Mesothelial cell of epicardium (in vitro differentiated cells): Measurements from ENCODE around the gene OBSCN. TPM values are rescaled to one million over a fixed set of nuclear protein-coding genes. Genes with fewer than 3 reads are reported as not detected.

Experiments used
- DNase-seq, 2 experiments: peaks; one replicate each; pipeline ENCODE4 v3.0.0; 2021; ENCODE audit warnings: low spot score in 2 of 2; ENCODE audit not compliant: unreplicated experiment in 2 of 2
- H3K27ac Mint-ChIP-seq: 2 replicates; pipeline ENCODE4 v1.8.0; 2021; ENCODE audit warnings: mixed read lengths
- H3K27me3 Mint-ChIP-seq: 2 replicates; pipeline ENCODE4 v1.8.0; 2021; ENCODE audit warnings: low read depth, mixed read lengths
- H3K36me3 Mint-ChIP-seq: 2 replicates; pipeline ENCODE4 v1.8.0; 2021; ENCODE audit warnings: mixed read lengths
- H3K4me1 Mint-ChIP-seq: 2 replicates; pipeline ENCODE4 v1.8.0; 2021; ENCODE audit warnings: mixed read lengths
- H3K4me3 Mint-ChIP-seq: 2 replicates; pipeline ENCODE4 v1.8.0; 2021; ENCODE audit warnings: mild to moderate bottlenecking, moderate library complexity, mixed read lengths
- H3K9me3 Mint-ChIP-seq: 2 replicates; pipeline ENCODE4 v1.8.0; 2021; ENCODE audit warnings: mixed read lengths
- total RNA-seq: library from RNA; stranded (reverse); gene quantifications from 3 replicates; pipeline ENCODE4 v1.2.1, GENCODE V29; 2021
- TF ChIP-seq, protein P1 (sequence below): fragments of 200-600 bp; sonication (generic); IDR thresholded peaks from one replicate; pipeline ENCODE4 v1.5.0; 2021; ENCODE audit warnings: antibody characterized with exemption; ENCODE audit not compliant: unreplicated experiment

OBSCN gene
- total RNA-seq, 1 donor from 2014 or later = 113 TPM

DNA sequence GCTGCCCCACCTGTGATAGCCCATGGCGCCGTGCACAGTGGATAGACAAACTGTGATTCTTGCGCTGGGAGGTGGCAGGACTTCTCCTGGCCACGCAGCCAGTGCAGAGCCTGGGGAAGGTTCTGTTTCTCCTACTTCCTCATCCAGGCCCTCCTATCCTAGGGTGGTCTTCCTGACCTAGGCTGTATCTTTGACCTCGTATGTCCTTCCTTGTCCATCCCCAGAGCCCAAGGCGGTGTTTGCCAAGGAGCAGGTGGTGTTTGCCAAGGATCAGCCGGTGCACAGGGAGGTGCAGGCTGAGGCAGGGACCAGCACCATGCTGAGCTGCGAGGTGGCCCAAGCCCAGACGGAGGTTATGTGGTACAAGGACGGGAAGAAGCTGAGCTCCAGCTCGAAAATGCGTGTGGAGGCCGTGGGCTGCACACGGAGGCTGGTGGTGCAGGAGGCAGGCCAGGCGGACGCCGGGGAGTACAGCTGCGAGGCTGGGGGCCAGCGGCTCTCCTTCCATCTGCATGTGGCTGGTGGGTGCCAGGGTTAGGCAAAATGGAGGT lies 63.9 kb downstream of the OBSCN start:
- peaks cover 9% of the 10 kb centered on the region for H3K36me3 Mint-ChIP-seq
- TF ChIP-seq, protein P1, sequence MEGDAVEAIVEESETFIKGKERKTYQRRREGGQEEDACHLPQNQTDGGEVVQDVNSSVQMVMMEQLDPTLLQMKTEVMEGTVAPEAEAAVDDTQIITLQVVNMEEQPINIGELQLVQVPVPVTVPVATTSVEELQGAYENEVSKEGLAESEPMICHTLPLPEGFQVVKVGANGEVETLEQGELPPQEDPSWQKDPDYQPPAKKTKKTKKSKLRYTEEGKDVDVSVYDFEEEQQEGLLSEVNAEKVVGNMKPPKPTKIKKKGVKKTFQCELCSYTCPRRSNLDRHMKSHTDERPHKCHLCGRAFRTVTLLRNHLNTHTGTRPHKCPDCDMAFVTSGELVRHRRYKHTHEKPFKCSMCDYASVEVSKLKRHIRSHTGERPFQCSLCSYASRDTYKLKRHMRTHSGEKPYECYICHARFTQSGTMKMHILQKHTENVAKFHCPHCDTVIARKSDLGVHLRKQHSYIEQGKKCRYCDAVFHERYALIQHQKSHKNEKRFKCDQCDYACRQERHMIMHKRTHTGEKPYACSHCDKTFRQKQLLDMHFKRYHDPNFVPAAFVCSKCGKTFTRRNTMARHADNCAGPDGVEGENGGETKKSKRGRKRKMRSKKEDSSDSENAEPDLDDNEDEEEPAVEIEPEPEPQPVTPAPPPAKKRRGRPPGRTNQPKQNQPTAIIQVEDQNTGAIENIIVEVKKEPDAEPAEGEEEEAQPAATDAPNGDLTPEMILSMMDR = no peak
- H3K27me3 Mint-ChIP-seq = no peaks in the 10 kb centered on the region
- no peaks in the 10 kb centered on the region for H3K9me3 Mint-ChIP-seq
- no peak overlapping the region for H3K4me3 Mint-ChIP-seq
- H3K27ac Mint-ChIP-seq = no peak overlapping the region
- peak; percentile 14 to 16 for DNase-seq
- peaks cover 5% of the 10 kb centered on the region for H3K4me1 Mint-ChIP-seq

DNA sequence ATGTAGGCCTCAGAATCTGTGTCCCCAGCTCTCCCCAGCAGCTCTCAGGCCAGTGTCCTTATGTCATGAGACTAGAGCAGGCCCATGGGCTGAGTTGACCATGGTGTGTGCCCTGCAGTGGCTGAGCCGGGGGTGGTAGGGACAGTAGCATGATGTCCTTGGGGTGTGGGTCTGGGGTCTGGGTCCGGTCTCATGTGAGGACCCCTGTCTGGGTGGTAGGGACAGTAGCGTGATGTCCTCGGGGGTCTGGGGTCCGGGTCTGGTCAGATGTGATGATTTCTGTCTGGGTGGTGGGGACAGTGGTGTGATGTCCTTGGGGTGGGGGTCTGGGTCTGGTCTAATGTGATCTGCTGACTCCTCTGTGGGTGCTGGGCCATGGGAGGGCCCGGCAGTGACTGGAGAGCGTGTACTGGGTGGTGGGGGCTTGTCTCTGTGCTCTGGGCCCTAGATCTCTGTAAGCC lies 64.5 kb downstream of the OBSCN start:
- Mint-ChIP-seq H3K4me3 (no peak overlapping the region), H3K4me1 (peaks cover 5% of the 10 kb centered on the region), H3K27ac (no peak overlapping the region), H3K36me3 (peaks cover 7% of the 10 kb centered on the region), H3K27me3 (no peaks in the 10 kb centered on the region), H3K9me3 (no peaks in the 10 kb centered on the region)
- DNase-seq = peak in 1 of 2 experiments; percentile 29
- TF ChIP-seq, protein P1 = no peak

DNA sequence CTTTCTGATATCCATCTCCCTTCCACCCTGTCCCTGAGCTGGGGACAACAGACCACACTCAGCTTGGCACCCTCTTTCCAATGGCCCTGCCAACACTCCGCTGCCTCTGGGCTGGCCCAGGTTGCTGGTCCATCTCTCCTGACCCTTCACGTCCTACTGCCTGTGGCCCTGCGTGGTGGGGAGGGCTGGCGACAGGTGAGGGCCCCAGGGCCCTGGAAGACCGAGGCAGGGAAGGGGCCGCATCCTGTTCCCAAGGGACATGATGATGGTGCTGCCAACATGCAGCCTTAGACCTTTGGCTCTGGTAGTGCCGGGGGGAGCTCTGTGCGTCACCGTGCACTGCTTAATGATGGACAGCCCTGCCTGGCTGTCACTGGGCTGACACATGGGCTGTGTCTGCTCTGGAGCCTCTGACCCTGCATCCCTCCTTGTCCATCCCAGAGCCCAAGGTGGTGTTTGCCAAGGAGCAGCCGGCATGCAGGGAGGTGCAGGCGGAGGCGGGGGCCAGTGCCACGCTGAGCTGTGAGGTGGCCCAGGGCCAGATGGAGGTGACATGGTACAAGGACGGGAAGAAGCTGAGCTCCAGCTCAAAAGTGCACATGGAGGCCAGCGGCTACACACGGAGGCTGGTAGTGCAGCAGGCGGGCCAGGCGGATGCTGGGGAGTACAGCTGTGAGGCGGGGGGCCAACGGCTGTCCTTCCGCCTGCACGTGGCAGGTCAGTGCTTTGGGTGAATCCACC lies 65.2 kb downstream of the OBSCN start:
- peaks cover 2% of the 10 kb centered on the region for H3K36me3 Mint-ChIP-seq
- TF ChIP-seq, protein P1 = no peak
- peak; percentile 7 to 15 for DNase-seq
- no peak overlapping the region for H3K4me3 Mint-ChIP-seq
- H3K27ac Mint-ChIP-seq = no peak overlapping the region
- H3K4me1 Mint-ChIP-seq = peaks cover 5% of the 10 kb centered on the region
- no peaks in the 10 kb centered on the region for H3K9me3 Mint-ChIP-seq
- no peaks in the 10 kb centered on the region for H3K27me3 Mint-ChIP-seq

- H3K4me3 Mint-ChIP-seq = peak overlapping the region; percentile 8
Measured at GRCh38 chr1:228273720-228274451, 66.0 kb downstream of the OBSCN start.

DNA sequence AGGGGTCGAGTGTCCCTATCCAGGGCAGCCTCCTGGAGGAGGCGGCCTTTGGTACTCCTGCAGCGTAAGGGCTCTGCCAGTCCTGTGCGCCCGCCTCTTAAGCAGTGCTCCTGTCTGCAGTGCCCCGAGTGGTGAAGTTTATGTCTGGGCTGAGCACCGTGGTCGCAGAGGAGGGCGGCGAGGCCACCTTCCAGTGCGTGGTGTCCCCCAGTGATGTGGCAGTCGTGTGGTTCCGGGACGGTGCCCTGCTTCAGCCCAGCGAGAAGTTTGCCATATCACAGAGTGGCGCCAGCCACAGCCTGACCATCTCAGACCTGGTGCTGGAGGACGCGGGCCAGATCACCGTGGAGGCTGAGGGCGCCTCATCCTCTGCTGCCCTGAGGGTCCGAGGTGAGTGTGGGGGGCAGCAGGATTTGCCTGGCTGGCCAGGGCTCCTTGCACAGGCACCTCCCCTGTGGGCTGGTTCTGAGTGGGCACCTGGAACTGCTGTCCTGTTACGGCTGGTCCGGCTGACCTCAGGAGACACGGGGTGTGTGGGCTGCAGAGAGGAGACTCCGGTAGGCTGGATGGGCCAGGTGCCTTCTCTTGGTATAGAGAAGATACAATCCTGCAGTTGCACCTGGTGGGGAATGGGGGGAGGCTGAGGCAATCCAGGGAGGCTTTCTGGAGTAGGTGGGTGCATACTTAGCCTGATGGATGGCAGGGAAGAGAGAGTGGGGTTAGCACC lies 66.8 kb downstream of the OBSCN start:
- DNase-seq = peak; percentile 16 to 29
- Mint-ChIP-seq H3K4me3 (peak overlapping the region; percentile 69), H3K36me3 (peaks cover 2% of the 10 kb centered on the region), H3K4me1 (peaks cover 5% of the 10 kb centered on the region), H3K9me3 (no peaks in the 10 kb centered on the region), H3K27me3 (no peaks in the 10 kb centered on the region), H3K27ac (no peak overlapping the region)
- TF ChIP-seq, protein P1 = no peak

More at GRCh38 chr1:228273720-228274451, 66.0 kb downstream of the OBSCN start:
- Mint-ChIP-seq H3K27me3 (no peaks in the 10 kb centered on the region), H3K9me3 (no peaks in the 10 kb centered on the region), H3K27ac (no peak overlapping the region), H3K4me1 (peaks cover 5% of the 10 kb centered on the region), H3K36me3 (peaks cover 2% of the 10 kb centered on the region)
- DNase-seq = peak; percentile 11 to 37
- TF ChIP-seq, protein P1 = no peak
